HG03045 (cell line): ENCODE results near the gene GAPVD1.
"Not testable (repeated sequence)": the region's sequence is repeated elsewhere in the genome, so short reads cannot be mapped to it uniquely, and the experiment has no call there.

Experiments used
- ATAC-seq: cut with Tn5 transposase; IDR thresholded peaks from one replicate; pipeline ENCODE4 v1.9.1; 2021; ENCODE audit warnings: mild to moderate bottlenecking, moderate library complexity; ENCODE audit not compliant: unreplicated experiment

Gene GAPVD1

GRCh38 chr9:125243792-125244260 lies 17.8 kb upstream of the GAPVD1 start:
- ATAC-seq, result no peak

- no peak for ATAC-seq
Observed at GRCh38 chr9:125246261-125246667, 15.4 kb upstream of the GAPVD1 start.

DNA sequence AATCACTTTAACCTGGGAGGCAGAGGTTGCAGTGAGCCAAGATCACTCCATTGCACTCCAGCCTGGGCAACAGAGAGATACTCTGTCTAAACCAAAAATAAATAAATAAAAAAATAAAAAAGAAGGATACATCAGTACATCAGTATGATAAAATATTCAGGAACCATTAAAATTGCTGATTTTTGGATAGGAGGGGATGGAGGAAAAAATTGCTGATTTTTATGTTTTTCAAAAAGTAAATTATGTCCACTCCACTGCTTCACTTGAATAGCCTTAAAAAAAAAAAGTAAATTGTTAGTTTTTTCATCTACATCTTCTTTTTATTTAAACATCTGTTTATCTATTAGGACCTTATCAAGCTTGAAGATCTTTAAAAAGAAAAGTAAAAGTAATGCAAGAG lies 7.4 kb upstream of the GAPVD1 start:
- ATAC-seq, result no peak

DNA sequence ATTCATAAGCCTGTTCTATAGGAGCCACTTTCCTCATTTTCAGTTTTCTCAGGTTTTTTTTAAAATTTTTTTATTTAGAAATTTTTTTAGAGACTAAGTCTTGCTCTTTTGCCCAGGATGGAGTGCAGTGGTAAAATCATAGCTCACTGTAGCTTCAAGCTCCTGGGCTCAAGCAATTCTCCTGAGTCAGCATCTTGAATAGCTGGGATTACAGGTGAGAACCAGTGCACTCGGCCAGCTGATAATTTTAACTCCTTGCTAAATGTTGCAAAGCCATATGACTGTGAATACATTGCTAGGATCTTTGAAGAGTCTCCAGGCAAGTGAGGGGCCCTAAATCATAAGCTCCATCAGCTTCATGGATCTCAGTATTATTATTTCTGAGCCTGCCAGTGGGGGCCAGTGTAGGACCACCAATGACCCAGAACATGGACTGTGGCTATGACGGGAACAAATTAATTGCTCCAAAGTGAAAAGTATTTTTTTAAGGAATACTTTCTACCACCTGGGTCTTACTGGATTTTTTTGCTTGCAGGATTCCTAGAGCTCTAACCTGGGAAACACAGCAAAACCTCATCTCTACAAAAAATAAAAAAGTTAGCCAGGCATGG lies 5.7 kb upstream of the GAPVD1 start:
- no peak for ATAC-seq

DNA sequence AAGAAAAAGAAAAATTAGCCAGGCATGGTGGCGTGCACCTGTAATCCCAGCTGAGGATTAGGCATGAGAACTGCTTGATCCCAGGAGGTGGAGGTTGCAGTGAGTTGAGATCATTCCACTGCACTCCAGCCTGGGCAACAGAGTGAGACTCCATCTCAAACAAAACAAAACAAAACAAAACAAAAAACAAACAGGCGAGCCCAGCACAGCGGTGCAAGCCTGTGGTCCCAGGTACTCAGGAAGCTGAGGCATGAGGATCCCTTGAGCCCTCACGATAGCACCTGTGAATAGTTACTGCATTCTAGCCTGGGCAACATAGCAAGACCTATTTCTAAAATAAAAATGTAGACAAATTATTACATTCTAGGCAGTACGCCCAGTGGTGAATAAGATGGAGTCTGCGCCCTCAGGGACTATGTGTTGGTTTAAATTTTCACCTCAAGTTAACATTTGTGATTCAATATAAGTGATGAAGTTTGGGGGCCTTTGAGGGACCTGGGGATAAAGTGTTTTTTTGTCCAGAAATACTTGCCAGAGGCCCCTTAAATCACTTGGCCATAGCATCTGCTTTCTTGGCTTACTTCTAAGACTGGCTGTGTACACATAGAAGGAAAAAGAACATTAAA lies 3.4 kb upstream of the GAPVD1 start:
- no peak for ATAC-seq

DNA sequence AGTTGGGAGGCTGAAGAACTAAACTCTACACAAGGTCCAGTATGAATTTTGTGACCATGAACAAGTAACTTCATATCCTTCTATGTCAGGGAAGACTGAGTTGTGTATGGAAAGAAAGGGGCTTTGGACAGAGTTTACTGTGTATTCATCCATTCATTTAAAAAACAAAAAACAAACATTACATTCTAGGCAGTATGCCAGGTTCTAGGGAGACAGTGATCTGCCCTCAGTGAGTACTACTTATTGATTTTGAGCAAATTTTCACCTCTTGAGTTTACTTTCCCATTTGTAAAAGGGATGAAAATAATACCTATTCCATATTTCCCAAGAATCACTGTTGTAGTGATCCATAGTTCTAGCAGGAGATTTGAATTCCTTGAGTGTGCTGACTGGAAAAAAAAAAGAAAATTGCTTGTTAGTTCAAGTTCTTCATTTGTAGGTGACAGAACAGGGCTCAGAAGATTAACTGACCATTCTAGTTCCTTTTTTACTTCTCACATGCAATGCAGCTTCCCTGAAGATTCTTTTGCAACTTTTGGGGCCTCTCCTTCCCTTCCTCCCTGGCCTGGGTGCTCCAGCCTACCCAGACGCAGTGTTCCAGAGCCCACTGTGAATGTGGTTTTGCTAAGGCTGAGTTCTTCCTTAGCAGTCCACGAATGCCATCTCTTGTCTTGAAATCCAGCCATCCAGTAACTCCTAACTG lies 2.6 kb upstream of the GAPVD1 start:
- ATAC-seq, result no peak

DNA sequence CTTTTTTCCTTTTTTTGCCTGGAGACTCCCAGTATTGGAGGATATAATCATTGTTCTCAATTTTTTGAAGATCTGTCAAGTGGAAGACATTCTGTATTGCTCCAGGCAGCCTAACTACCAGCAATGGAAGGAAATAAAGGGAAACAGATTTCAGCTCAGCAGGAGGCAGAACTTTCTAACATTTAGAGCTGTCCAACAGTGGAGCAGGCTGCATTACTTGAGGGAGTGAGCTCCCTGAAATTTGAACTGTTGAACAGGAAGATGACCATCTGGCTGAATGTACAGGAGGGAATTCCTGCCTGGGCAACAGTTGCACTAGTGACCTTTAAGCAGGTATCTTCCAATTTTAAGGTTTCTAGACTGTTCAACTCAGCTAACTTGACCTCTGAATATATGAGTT lies 1.1 kb upstream of the GAPVD1 start:
- ATAC-seq, result no peak

DNA sequence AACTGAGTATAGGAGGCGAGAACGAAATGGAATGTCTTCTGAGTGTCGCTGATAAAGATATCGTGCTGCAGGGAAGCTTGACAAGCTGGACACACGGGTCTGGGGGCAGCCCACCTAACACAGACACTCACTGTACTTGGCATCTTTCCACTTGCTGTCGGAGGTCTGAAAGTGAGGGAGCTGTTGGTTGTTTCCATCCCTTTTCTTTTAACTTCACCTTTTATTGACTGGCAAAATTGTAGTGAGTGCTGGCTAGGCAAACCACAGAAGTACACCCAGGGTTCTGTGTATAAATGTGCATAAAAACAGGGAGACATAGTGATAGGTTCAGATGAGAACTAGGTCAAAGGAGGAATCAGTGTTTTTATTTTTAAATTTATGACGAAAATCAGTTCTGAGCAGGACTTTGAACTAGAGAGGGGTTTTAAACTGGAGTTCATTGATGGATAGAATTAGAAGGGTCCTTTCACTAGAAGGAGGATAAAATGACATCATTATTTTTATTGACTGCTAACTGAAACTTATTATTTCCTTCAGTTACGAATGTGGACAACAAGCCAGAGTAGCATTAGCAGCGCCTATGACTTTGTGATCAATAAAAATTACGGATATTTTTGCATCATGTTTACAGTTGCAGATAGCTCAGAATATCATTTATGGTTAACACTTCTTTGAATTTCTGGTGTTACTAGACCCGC lies 817 bp downstream of the GAPVD1 start:
- no peak for ATAC-seq

DNA sequence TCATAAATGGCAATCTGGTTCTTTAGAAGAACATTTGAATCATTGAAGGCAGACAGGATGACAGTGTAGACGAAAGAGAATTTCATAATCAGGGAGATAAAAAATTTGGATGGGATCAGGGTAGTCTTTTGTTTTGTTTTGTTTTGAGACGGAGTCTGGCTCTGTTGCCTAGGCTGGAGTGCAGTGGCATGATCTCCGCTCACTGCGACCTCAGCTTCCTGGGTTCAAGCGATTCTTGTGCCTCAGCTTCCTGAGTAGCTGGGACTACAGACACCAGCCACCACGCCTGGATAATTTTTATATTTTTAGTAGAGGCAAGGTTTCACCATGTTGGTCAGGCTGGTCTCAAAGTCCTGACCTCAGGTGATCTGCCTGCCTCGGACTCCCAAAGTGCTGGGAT lies 2.4 kb downstream of the GAPVD1 start:
- not testable (repeated sequence) for ATAC-seq

- ATAC-seq, result no peak
Observed at GRCh38 chr9:125268394-125269013, 6.9 kb downstream of the GAPVD1 start.

GRCh38 chr9:125269014-125269397 lies 7.4 kb downstream of the GAPVD1 start:
- no peak for ATAC-seq

- no peak for ATAC-seq
Observed at GRCh38 chr9:125271081-125271480, 9.5 kb downstream of the GAPVD1 start.

- ATAC-seq, result no peak
Observed at GRCh38 chr9:125272697-125273096, 11.1 kb downstream of the GAPVD1 start.

- ATAC-seq, result no peak
Observed at GRCh38 chr9:125276771-125277170, 15.1 kb downstream of the GAPVD1 start.

DNA sequence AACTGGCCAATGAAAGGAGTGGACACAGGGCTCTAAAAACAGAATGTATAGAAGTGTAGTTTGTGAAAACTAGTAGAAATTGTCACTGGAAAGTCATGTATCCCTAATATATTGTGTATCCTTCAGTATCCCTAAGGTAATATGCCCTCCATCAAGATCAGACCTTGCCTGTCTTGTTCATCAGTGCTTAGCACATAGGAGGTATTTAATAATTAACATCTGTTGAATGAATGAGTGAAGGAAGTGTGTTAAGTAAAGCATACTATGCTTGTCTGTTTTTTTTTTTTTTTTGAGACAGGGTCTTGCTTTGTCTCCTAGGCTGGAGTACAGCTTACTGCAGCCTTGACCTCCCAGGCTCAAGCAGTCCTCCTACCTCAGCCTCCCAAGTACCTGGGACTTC lies 15.8 kb downstream of the GAPVD1 start:
- ATAC-seq, result no peak

DNA sequence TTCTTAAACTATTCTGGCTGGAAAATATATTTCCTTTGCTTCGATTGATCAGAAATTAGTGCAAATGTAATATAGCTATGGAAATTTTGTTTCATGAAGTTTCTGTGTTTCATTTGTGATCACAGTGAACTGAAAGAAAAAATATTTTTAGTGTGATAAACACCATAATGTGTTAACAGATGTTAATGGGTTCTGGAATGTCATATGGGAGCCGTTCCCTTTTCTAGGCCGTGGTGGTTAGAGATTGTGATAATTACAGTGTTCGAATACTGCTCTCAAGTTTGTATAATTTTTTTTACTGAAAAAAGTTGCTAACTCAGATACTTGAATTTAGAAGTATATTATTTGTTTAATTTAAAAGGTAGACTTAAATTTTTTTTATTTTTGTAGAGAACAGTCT lies 19.3 kb downstream of the GAPVD1 start:
- ATAC-seq, result no peak

GRCh38 chr9:125284855-125285254 lies 23.2 kb downstream of the GAPVD1 start:
- ATAC-seq, result no peak

DNA sequence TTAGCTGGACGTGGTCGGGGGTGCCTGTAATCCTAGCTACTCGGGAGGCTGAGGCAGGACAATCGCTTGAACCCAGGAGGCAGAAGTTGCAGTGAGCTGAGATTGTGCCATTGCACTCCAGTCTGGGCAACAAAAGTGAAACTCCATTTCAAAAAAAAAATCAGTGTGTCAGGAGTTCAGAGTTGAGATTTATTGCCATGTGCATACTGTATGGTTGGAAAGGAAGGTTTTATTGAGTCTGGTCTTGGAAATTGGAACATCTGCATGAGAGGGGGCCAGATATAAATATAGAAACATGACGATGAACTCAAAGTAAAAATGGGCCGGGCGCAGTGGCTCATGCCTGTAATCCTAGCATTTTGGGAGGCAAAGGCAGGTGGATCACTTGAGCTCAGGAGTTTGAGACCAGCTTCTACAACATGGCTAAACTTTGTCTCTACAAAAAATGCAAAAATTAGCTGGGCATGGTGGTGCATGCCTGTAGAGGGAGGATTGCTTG lies 25.4 kb downstream of the GAPVD1 start:
- not testable (repeated sequence) for ATAC-seq

DNA sequence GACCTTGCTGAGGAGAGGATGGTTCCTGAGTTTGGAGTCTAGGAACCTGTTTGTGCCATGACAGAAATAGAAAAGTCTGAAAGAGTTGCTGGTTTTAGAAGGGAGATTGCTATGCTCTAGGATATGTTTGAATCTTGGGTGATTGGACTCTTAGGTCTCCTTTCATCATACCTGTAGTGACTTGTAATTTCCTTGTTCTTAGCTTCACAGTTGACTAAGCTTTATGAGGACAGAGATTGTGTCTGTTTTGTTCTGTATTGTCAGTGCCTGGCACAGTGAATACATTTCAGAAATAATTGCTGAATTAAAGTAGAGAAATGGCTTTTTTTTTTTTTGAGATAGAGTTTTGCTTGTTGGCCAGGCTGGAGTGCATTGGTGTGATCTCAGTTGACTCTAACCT lies 31.5 kb downstream of the GAPVD1 start:
- ATAC-seq, result no peak

DNA sequence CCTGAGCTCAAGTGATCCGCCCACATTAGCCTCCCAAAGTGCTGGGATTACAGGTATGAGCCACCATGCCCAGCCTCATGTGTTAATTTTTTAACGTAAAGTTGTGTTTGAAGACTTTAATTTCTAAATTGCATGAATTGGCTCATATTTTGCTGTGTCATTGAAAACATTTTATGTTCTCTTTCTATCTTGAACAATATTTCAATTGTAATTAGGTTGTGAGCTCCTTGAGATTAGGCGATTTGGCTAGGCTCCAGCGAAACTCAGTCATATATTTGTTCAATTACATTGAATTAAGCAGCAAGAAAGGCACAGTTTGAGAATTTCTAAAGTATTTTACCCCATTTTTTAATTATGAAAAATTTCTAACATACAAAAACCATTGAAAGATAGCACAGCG lies 34.0 kb downstream of the GAPVD1 start:
- no peak for ATAC-seq

- ATAC-seq, result no peak
Observed at GRCh38 chr9:125296843-125297372, 35.3 kb downstream of the GAPVD1 start.
